HG02623 (cell line): ENCODE data around the gene BACH2.
"Not testable (repeated sequence)": the region's sequence is repeated elsewhere in the genome, so short reads cannot be mapped to it uniquely, and the experiment has no call there.

Source experiments
- ATAC-seq: cut with Tn5 transposase; IDR thresholded peaks from one replicate; pipeline ENCODE4 v1.9.1; 2021; ENCODE audit warnings: moderate library complexity; ENCODE audit not compliant: unreplicated experiment

The BACH2 gene

DNA sequence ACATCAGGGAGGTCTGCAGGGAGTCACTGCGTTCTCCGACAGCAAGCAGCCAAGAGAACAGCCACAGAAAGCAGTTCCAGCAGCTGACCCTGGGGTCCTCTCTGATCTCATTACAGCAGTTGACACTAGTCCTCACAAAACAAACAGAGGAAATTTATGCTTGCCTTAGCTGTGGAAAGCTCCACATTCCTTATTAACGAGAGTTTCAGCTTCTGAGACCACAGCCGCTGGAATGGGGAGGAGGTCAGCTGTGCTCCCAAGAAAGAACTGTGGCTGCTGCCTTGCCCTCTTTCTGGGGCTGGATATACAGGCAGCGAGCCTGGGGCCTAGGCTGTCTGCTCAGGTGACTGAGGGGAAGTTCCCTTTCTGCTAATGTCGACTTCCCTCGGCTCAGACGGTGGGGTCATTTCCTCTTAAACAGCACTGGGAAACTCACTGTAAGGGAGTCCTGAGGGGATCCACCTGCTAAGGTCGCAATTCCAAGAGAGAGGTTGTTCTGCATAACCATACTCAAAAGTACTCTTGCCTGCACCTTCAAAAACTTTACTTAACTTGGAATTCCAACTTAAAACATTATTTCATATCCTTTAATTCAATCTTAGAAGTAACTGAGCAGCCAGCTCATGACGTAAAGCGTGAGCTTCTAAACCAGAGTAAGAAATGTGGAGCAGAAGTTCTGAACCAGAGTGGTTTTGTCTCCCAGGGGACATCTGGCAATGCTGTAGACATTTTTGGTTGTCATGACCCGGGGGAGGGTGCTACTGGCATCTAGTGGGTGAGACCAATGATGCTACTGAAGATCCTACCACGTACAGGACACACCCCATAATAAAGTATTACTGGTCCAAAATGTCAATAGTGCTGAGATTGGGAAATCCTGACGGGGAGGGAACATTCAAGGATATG, 80.3 kb downstream of the BACH2 start:
- ATAC-seq: peak; percentile 47

DNA sequence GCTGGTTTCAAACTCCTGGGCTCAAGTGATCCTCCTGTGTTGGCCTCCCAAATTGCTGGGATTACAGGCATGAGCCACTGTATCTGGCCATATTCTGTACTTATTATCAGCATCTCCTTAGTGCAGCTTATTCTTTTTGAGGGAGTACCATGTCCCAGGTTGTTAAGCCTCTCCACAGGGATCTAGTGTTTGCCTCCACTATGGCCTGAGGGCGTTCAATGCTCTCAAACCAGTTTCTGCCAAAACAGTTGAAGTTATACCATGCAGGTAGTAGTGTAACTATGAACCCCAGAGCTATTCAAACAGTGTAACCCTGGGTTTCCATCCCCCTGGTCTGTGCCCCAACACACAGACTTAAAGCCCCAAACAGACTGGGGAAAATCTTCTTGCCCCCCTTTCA, 81.7 kb downstream of the BACH2 start:
- no peak for ATAC-seq

DNA sequence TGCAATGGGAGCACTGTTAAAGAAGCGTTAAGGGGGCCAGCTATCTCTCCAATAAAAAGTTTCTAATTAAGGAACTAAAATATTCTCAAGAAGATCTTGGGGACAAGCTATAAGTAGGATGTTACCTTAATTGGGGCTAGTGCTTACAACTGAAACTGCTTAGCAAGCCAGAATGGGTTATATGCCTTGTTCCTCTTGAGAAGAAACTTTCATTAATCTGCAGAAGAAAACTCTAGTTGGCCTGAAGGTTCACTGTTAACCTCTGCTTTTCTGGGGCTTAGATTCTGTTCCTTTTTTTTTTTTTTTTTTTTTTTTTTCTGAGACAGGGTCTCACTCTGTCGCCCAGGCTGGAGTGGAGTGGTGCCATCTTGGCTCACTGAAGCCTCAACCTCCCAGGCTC, 82.2 kb downstream of the BACH2 start:
- no peak for ATAC-seq

DNA sequence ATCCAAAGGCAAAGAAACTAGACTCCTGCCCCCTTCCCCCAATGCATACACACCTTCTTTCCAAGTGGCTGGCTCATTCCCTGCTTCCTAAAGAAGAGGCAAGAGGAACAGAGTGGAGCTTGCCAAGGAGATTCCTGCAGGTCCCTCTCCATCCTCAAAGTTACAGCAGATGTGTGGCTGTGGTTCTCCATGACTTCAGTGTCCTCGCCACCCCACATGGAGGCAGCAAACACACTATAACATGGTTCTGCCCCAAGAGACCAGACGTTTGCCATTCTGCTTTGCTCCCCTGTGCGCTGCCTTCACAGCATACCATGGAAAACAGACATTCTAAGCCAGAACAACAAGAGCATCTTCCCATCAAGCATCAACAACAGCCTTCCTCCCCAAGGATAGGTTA, 84.4 kb downstream of the BACH2 start:
- ATAC-seq: no peak

DNA sequence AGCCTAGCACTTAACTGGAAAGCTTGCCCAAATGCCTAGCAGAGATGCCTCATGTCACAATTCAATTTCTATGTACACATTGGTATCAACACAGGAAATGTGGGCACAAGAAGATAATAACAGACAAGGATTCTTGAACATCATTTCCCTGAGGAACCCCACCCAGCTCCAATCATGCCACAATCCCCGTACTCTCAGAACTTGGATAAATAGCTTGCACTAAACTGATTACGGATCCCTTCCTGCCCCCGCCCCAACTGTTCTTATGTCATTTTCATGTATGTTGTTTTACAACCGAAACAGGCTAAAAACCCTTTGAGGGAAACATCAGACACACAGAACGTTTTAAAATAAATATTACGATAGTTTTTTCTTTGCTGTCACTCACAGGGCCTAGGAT, 87.1 kb downstream of the BACH2 start:
- ATAC-seq: no peak

DNA sequence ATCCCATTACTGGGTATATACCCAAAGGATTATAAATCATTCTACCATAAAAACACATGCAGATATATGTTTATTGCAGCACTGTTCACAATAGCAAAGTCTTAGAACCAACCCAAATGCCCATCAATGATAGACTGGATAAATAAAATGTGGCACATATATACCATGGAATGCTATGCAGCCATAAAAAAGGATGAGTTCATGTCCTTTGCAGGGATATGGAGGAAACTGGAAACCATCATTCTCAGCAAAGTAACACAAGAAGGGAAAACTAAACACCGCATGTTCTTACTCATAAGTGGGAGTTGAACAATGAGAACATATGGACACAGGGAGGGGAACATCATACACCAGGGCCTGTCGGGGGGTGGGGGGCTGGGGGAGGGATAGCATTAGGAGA, 88.0 kb downstream of the BACH2 start:
- not testable (repeated sequence) for ATAC-seq

DNA sequence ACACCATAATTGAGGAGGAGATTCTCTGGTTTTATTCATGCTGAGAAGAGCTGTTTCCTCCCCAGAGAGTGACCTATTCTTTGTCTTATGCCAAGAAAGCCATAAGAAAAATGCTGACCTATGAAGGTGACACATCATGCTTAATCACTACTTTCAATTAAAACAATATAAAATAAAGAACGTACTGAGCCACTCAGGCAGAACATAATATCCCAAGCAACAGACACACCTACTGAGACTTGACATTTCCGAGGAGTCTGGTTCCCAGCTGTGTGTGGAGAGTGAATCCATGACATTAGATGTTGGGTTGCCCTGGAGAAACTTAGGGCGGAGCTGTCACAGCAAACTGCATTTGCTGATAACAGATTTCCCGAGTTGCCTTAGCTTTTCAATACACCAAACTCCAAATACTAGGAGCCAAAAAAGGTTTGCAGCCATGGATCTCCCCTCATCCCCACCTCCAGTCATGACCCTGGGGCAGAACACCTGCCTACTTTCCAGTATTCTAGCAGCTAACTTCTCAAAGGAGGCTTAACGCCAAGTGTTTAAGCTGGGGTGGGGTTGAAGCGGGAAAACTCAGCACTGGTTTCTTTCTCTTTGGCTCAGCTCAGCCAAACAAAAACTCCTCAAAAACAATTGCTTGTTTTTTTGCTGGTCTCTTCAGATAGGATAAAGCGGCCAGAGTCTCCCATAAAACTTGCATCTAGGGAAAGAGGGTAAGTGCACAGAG, 92.2 kb downstream of the BACH2 start:
- no peak for ATAC-seq

DNA sequence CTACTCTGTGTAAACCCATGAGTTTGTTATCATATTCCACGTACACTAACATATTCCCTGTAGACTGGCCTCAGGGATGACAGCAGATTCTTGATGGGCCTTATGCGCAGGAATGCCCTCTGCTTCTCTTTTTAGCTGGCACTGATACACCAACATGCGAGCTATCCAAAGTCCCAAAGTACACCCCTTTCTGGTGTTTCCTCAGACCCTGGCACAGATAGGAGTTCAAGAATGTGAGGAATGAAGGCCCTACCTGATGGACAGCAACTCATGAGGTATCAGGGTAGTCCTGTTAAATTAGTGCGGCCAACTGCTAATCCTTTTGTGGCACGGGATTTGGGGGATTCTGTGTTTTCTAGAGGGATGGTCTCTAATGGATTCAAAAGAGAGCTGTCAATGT, 93.0 kb downstream of the BACH2 start:
- ATAC-seq: no peak

DNA sequence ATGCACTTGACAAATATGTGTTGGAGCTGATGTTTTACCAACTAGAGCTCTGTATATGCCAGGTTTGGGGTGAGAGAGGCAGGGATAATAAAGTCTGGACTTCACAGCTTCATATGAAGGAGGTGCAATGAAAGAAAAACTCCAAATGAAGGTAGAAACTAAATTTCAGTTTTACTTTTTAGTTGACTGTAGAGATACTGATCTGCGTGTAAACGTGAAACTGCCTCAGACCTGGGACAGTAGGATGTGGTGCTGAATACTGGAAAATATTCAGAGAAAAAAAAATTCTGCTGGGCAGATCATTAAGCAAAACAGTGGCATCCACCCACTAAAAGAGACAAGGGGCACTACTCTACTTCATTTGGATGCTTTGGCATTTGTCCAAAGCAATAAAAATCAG, 94.5 kb downstream of the BACH2 start:
- no peak for ATAC-seq

DNA sequence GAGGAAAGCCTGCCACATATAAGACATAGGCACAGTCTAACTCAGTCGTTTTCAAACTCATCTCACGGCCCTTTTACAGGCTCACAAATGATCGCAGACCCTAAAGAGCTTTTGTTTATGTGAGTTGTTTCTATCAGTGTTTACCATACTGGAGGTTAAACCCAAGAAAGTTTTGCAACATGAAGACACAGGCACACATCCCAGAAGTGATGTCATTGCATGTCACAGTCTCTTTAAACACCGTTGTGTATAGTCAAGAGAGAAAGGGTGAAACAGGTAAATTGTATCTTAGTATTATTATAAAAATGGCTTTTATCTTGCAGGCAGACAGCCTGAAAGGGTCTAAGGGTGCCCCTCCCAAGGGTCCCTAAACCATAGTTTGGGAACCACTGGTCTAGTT, 96.7 kb downstream of the BACH2 start:
- no peak for ATAC-seq

DNA sequence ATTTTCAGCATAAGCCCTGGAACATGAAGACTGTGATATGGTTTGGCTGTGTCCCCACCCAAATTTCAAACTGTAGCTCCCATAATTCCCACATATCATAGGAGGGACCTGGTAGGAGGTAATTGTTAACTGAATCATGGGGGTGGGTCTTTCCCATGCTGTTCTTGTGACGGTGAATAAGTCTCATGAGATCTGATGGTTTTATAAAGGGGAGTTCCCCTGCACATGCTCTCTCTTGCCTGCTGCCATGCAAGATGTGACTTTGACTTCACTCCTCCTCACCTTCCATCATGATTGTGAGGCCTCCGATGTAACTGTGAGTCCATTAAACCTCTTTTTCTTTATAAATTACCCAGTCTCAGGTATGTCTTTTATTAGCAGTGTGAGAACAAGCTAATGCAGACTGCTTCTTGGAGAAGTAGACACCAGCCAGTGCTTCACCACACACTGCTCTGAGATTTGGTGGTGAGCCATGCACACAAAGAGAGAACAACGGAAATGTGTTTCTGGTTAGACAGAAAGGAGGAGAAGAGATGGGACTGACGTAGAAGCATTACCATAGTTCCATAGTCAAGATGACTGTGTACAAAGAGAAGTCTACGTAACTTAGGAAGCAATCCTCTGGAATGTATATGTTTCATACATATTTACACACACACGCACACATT, 97.8 kb downstream of the BACH2 start:
- ATAC-seq: no peak

DNA sequence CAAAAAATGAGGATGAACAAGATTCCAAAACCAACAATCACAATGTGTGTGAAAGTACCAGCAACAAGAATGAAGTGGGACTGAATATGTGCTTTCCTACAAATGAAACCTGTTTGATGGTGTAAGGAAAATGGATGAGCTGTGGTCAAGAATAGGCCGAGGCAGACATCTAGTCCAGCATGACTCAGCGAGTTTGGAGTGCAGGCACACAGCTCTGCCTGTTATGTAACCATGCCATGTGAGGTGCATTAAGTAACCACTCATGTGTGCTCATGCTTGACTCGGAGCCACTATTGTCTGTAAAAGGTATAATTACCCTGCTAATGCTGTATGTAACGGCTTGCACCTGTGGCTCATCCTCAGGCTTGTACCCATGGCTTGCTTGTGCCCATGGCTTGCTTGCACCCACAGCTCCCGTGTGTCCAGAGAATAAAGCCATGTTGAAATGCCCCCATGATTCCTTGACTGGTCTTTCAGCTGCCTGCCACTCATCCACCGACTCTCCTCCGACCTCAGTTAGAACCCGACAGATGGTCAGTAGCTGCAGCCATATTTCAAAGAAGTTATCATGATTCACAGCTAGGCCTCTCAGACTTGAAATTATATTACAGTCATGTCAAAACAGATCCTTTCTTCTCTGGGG, 98.7 kb downstream of the BACH2 start:
- no peak for ATAC-seq

DNA sequence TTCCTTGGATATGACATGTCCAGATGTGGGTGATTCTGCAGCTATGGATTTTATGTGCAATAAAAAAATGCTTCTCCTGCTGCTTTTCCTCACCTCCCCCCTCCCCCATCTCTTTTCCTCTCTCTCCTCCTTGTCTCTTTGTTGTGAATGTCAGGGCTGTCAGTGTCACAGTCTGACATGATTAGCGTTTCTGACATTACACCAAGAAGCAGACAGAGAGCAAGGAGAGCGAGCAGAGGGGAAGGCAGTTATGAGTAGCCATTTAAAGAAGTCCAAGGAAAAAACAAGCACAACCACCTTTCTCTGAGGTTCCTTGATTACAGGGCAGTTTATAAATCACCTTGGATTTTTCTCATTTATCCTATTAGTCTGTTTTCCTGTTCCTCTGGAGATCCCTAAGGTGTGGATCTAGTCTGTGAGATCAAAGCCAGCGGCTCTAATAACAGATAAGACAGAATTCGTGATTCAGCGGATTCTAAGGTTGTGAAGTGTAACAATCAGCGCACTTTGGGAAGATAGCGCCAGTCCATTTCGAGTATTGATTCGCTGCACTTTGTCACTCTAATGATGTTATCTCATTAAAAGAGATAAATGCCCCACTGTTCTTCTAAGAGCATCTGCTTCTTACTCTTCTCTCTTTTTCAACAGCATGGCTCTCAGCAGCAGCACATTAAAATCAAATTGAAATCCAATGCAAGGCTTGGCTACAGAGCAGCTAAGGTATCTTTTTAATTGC, 101.4 kb downstream of the BACH2 start:
- ATAC-seq: no peak

DNA sequence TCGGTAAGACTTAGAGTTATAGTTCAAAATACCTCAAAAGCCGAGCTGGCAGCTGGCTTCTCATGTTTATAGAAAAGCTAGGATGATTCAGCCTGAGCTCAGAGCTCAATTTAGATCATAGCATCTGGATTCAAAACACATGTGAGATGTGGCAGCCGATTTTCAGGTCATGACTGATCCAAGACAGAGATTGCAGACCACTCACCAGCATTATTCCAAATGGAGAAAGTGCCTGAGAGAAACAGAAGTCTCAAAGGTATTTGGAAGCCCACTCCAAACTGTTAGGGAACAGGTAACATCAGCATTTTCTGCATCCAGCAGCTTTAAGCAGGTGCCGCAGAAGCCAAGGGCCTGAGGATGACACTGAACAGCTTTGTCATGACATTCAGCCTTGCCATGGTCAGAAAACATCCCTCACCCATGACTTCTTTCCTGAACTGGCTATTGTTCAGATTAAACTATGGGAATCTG, 102.2 kb downstream of the BACH2 start:
- no peak for ATAC-seq

DNA sequence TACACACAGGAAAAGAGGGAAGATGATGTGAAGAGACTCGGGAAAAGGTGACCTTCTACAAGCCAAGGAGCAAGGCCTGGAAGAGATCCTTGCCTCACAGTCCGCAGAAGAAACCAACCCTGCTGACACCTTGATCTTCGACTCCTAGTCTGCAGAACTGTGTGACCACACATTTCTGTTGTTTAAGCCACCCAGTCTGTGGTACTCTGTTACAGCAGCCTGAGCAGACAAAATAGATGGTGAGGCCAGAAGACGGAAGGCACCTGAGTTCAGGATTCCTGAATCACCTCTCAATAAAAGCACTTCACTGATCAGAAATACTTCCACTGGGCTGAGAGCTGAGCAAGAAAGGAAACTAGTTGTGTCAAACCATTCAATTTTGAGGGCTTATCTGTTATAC, 103.3 kb downstream of the BACH2 start:
- no peak for ATAC-seq

DNA sequence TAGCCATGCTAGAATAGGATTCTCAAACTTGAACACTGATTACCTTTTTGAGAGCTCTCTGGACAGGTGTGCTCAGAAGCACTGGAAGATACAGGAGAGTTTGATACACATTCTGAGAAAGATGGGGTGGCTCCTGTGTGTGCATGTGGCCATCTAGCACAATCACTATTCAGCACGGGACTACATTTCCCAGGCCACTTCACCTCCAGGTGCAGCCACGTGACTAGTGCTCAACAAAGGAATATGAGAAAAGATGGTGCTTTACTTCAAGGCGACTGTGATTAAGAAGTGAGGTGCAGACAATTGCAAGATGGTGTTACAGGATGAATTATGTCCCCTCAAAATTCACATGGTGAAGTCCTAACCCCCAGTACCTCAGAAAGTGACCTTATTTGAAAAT, 103.8 kb downstream of the BACH2 start:
- ATAC-seq: no peak

DNA sequence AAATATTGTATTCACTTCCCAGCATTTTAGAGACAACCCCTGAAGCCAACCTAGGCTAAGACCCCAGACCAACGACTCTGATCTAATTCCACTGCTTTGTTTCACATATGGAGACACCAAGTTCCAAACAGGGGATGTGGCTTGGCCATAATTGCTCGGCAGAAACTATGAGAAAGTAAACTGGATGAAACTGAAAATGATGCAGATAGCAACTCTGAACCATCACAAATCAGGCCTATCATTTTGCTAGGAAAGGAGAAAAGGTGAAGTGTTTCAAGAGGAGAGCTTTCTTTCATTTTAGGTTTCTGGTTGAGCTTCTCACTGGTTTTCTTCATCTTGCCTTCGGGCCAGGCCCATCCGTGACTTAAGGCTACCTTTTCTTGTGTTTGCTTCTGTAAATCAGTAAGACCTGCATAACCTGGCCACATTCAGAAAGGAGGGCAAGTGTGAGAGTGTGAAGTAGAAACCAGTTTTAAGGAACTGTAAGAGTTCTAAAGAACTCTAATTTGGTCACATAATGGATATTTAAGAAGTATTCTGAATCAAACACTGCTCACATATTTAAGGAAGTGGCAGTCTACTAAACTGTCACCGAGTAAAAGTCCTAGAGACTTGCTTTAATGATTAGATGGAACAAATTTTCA, 105.8 kb downstream of the BACH2 start:
- no peak for ATAC-seq

DNA sequence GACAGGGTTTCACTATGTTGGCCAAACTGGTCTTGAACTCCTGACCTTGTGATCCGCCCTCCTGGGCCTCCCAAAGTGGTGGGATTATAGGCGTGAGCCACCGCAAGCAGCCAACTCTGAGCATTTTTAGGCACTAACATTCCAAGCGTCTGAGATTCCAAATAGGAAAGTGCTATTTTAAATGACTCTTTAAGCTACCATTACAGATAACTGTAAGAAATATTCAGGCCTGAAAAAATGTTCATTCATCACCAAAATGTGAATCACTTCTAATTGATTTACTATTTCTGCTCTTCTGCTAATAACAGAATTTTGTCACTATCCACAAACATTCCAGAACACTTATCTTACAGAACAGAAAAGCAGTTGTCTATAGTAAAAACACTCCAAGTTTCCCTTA, 106.5 kb downstream of the BACH2 start:
- no peak for ATAC-seq

DNA sequence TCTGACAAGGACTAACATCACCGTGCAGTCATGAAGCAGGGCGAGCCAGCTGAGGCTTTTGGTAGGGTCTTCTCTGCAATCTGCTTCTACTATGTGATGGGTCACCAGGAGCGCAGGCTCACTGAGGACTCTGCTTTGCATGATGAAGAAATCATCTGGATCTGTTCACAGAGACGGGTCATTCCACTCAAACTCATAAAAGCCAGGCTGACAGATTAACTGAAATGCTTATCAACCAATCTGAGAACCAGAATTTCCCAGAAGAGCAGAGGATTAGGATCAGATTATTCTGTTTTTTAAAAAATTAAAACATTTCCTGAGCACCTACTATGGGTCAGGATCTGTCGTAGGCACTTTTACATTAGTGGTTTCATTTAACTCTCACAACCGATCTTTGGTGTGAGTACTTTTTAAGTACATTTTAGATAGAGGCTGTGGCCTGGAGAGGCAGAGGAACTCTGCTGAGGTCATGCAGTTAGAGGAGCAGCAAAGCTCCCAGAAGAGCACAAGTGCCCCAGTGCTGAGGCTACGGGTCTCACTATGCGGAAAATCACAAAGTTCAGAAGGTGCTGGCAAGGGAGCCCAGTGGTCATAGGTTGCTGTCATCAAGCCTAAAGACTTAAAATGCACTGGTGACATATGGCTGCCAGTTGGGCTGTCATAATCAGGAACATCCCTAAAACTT, 109.1 kb downstream of the BACH2 start:
- no peak for ATAC-seq
